Measurements from ENCODE around the gene DPEP1.

Gene DPEP1

GRCh38 chr16:89599451-89599858 lies 14.0 kb upstream of the DPEP1 start:
- no peak for DNase-seq (ENCODE audit: low spot score)

DNA sequence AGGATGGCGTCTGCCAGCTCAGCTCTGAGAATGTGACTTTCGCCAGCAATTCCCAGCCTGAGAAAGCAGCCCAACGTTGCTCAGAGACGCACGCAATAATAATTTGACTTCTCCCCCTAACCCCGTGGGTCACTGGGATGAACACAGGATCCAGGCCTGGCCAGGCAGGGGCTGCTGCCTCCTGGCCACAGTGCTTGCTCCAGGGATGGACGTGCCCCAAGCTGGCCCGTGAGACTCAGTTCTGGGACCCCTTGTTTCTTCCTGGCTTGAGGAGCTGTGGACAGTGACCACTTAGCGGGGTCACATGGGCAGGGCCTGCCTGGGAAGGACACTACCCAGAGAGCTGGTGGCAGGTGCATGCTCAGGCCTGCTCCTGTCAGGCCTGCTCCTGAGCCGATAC lies 13.5 kb upstream of the DPEP1 start:
- no peak for DNase-seq (ENCODE audit: low spot score)

DNA sequence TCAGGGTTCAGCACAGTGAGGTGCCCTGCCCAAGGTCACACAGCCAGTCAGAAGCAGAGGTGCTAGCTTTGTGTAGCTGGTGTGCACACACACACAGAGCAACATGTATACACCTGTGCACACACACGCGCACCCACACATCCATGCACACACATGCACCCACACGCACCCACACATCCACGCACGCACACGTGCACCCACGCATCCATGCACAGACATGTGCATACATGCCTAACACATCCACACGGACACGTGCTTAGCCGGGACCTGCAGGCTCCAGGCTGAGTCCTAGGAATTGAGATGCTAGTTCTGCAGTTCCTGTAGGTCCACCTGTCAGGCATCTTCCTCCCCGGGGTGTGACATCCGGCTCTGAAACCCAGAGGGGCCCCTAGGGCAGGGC lies 13.0 kb upstream of the DPEP1 start:
- no peak for DNase-seq (ENCODE audit: low spot score)

DNA sequence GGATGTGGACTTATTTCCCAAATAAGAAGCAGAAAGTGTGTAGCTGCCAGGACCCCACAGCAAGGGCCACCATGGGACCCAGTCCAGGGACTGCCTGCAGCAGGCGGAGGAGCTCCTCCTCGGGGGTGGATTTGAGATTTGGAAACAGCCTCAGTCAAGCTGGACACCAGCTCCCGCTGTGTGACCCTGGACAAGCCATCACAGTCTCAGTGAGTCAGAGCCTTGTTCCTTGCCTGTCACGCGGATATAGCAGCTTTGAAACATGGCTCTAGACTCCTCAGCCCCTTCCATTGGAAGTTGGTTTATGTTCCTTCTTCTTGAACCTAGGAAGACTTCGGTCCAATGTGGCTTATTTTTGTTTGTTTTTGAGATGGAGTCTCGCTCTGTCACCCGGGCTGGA lies 12.5 kb upstream of the DPEP1 start:
- DNase-seq (ENCODE audit: low spot score): no peak

GRCh38 chr16:89601906-89602272 lies 11.6 kb upstream of the DPEP1 start:
- DNase-seq (ENCODE audit: low spot score): no peak

DNA sequence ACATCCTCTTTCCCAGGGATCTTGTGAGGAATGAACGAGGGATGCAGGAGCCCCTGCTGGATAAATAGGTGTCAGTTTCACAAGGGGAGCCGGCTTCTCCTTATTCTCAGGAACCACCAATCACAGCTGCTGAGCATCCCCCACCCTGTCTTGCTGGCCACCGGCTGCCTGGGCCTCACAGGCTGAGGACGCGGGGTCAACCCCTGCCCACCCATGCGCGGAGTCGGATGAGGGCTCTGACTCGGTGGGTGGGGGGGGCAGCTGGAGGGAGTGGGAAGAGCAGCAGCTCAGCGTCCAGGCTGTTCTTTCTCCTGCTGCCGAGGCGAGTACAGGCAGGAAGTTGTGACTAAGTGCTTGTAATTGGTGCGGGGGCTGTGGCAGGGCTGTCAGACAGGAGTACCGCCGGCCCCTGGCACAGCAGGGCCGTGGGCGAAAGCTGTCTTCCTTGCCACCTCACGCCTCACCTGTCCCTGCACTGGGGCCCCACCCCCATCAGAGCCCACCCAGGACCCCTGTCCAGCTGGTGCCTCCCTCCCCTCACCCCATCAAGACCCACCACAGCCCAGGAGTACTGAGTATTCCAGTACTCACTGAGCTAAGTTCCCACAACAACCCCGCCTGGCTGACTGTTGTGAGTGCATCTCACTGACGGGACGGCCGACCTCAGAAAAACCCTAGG lies 11.0 kb upstream of the DPEP1 start:
- DNase-seq (ENCODE audit: low spot score): peak; percentile 86

DNA sequence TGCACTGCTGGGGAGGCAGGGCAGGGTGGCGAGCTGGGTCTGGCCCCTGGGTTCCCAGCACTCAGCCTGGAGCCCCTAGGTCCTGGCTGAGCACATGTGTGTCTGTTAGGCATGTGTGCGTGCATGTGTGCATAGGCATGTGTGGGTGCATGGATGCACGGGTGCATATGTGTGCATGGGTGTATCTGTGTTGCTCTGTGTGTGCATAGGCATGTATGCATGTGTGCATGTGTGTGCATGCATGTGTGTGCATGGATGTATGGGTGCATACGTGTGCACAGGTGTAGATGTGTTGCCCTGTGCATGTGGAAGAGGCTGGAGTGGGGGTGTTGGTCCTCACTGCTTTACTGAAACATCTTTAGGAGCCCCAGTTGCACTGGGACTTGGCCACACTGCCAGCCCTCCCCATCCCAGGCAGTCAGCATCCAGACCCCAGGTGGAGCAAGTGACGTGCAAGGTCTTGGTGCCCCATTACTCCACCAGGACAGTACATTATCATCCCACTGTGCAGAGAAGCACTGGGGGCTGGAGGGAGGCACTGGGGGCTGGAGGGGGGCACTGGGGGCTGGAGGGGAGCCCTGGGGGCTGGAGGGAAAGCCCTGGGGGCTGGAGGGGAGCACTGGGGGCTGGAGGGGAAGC lies 10.4 kb upstream of the DPEP1 start:
- no peak for DNase-seq (ENCODE audit: low spot score)

- no peak for DNase-seq (ENCODE audit: low spot score)
Measured at GRCh38 chr16:89604764-89605163, 8.7 kb upstream of the DPEP1 start.

- DNase-seq (ENCODE audit: low spot score): no peak
Measured at GRCh38 chr16:89605186-89605970, 8.1 kb upstream of the DPEP1 start.

- no peak for DNase-seq (ENCODE audit: low spot score)
Measured at GRCh38 chr16:89606006-89606405, 7.4 kb upstream of the DPEP1 start.

DNA sequence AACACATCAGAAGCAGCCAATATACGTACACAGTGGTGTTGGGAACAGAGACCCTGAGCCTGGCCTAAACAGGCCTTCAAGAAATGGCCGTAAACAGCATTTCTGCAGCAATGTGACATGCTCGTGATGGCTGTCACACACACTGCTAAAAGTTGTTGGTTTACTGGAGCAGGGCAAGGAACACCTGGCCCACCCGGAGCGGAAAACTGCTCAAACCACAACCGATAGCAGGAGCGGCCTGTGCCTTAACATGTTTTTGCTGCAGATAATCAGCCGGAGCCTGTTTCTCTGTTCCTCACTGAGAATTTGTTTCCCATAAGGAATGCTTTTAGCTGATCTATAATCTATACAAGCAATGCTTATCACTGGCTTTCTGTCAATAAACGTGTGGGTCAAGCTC lies 6.0 kb upstream of the DPEP1 start:
- DNase-seq (ENCODE audit: low spot score): no peak

- no peak for DNase-seq (ENCODE audit: low spot score)
Measured at GRCh38 chr16:89607937-89608740, 5.3 kb upstream of the DPEP1 start.

DNA sequence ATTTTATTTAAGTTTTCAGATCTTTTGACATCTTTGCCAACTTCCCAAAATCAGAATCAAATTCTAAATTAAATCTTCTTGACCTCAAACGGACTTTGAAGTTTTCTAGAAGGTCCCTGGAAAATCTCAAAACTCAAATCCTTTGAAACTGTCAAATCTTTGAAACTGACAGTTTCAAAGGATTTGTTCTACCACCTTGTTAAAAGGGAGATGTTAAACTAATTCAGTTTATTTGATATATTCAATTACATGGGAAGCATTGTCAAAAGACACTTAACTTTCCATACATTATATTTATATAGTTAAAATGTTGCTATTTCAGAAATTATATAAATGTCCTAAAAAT lies 3.4 kb upstream of the DPEP1 start:
- no peak for DNase-seq (ENCODE audit: low spot score)

- DNase-seq (ENCODE audit: low spot score): no peak
Measured at GRCh38 chr16:89612415-89613166, 851 bp upstream of the DPEP1 start.

DNA sequence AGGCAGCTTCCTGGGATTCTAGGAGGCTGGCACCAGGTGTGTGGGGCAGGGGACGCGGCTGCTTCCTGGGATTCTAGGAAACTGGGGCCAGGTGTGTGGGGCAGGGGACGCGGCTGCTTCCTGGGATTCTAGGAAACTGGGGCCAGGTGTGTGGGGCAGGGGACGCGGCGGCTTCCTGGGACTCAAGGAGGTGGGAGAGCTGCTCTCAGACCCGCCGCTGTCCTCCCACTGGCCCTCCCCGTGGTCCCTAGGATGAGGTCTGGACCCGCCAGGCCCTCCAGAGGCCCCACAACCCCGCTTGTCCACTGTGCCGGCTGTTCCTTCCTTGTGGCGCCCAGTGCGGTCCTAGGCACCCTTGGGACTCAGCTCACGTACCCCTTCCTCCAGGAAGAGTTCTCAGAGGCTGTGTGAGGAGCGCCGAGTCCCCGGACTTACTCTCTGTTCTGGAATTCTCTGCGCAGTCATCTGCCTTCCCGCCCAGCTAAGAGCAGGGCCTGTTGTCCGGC lies 565 bp downstream of the DPEP1 start:
- no peak for DNase-seq (ENCODE audit: low spot score)

GRCh38 chr16:89615176-89615575 lies 1.7 kb downstream of the DPEP1 start:
- DNase-seq (ENCODE audit: low spot score): no peak

GRCh38 chr16:89615596-89616090 lies 2.2 kb downstream of the DPEP1 start:
- DNase-seq (ENCODE audit: low spot score): peak; percentile 26

DNA sequence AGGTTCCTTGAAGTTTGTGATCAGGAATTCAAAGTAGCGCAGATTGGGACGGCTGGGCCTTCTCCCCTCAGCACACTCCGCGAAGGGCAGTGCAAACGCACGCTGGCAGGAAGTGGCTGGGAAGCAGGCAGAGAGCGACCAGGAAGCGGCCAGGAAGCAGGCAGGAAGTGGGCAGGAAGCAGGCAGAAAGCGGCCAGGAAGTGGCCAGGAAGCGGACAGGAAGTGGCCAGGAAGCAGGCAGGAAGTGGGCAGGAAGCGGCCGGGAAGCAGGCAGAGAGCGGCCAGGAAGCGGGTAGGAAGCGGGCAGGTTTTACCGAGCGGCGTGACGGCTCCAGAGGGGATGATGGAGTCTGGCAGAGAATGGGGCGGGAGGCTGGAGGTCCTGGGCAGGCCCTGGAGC lies 3.2 kb downstream of the DPEP1 start:
- DNase-seq (ENCODE audit: low spot score): no peak

- DNase-seq (ENCODE audit: low spot score): no peak
Measured at GRCh38 chr16:89617036-89617435, 3.6 kb downstream of the DPEP1 start.

- DNase-seq (ENCODE audit: low spot score): no peak
Measured at GRCh38 chr16:89618109-89618998, 4.9 kb downstream of the DPEP1 start.

Data from AG08395 (cell line).